GM13977 (cell line): ENCODE results near the gene ZBED4.

Experiments used
- DNase-seq: peaks from one replicate; pipeline ENCODE4 v3.0.0; 2012; ENCODE audit warnings: low spot score
- in situ Hi-C: fragments of 300-500 bp; cut with MboI; formaldehyde crosslinking; loops from one replicate; pipeline ENCODE4 v1.12.0; 2022; ENCODE audit warnings: low sequenced_read_pairs, low pct_unique_long_range_greater_than_20kb, mixed read lengths, inconsistent platforms; ENCODE audit not compliant: unreplicated experiment
- TF ChIP-seq, protein P1 (sequence below): IDR thresholded peaks from 2 replicates; pipeline ENCODE4 v1.5.1; 2012; ENCODE audit warnings: mild to moderate bottlenecking, control low read depth; ENCODE audit not compliant: insufficient read depth; ENCODE audit errors: extremely low read depth, missing control alignments

ZBED4 gene

DNA sequence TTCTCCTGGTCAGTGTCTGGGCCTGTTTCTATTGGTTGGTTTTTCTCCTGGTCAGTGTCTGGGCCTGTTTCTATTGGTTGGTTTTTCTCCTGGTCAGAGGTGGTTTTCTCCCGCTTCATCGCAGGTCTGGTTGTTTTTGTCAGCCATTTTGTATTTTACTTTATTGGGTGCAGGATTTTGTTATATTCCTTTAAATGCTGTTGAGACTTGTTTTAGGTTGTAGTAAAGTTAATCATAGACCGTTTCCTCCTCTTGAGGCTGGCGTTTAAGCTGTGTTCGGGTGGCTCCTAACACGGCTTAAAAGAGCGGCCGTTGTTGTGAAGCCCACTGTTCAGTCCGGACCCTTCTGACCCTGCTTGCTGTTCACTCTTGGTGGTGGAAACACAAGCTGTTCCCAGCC, 26.2 kb downstream of the ZBED4 start:
- in situ Hi-C loops = no loop called here

DNA sequence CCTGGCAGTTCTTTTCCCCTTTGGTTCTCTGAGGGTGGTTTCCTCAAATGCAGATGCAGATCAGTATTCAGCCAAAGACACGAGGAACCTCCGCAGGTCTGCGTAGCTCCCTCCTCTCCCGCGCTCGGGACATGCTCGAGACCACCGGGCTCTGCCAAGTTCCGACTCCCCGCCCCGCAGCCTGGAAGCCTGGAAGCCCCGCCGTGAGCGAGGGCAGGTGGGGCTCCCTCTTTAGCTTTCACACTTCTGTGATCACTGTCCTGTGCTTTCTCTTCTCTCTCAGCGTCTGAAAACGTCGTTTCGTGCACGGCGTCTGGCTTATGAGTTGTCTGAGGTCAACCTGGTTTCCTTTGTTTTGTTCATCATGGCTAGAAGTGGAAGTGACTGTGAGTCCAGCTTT, 26.6 kb downstream of the ZBED4 start:
- TF ChIP-seq, protein P1, sequence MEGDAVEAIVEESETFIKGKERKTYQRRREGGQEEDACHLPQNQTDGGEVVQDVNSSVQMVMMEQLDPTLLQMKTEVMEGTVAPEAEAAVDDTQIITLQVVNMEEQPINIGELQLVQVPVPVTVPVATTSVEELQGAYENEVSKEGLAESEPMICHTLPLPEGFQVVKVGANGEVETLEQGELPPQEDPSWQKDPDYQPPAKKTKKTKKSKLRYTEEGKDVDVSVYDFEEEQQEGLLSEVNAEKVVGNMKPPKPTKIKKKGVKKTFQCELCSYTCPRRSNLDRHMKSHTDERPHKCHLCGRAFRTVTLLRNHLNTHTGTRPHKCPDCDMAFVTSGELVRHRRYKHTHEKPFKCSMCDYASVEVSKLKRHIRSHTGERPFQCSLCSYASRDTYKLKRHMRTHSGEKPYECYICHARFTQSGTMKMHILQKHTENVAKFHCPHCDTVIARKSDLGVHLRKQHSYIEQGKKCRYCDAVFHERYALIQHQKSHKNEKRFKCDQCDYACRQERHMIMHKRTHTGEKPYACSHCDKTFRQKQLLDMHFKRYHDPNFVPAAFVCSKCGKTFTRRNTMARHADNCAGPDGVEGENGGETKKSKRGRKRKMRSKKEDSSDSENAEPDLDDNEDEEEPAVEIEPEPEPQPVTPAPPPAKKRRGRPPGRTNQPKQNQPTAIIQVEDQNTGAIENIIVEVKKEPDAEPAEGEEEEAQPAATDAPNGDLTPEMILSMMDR = no peak
- DNase-seq = peak; percentile 71
- in situ Hi-C loops = no loop called here

More for the DNA sequence above, 26.2 kb downstream of the ZBED4 start:
- TF ChIP-seq, protein P1 = no peak
- no peak for DNase-seq

DNA sequence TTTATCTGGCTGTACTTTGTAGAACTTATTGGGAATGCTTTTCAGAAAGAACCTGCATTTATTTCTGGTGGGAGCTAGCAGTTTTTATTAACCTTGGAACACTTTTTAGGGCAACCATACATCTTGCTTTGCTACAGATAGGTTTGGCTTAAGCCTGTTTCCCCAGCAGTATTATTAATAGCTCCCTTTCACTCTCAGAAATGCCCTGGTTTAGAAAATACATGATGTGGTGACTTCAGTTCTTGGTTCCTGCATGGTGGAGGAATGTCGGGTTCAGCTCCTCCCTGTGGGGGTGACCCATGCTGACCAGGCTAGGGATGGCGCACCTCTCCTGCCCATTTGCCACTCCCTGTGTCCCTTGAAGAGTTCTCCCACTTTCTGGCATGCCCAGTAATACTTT, 28.2 kb downstream of the ZBED4 start:
- in situ Hi-C loops = no loop called here
- DNase-seq = peak; percentile 48
- TF ChIP-seq, protein P1 = no peak

DNA sequence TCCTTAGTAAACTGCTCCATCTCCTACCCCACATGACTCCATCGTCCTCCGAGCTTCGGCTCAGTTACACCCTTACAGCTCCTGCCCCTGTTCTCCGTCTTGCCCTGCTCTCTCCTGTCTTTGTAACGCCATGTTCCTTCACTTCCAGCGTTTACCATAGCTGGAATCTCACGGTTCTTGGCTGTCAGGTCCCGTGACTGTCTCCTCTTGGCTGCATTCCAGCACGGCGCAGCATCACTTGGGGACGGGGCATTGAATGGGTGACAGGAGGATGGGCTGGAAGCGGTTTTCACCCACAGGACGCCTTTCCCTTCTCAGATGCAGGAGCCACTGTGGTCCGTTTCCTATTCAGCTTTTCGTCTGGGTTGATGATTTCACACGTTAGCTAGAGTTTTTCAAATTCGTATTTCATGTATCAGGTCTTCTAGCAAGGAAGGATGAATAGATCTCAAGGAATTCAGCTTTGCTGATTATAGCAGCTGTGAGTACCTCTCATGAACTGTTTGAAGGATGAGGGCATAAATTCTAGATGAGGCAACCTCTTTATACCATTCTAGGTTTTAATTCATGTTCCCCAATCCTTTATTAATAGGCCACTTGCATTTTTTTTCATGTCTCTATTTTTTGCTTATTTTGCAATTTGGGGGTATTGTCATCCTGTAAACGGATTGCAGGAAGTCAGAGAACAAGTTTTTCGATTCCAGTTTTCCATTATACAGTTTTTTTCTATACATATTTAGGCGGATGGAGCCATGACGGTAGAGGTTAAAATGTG, 29.1 kb downstream of the ZBED4 start:
- no peak for DNase-seq
- in situ Hi-C loops = no loop called here
- TF ChIP-seq, protein P1 = no peak

DNA sequence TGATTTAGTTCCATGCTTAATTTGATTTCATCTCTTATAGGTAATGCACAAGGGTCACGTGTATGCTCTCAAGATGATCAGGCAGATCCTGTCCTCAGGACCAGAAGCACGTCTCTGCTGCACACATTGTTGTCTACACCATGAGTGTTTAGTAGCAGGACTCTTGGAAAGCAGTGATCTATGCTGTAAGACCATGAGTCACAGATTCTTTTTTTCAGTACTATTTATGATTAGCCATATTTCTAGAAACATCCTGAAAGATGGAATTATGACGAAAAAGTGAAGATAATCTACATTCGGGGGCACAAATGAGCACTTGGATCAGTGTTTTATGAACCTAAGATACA, 29.6 kb downstream of the ZBED4 start:
- no peak for DNase-seq
- TF ChIP-seq, protein P1 = no peak
- in situ Hi-C loops = no loop called here

DNA sequence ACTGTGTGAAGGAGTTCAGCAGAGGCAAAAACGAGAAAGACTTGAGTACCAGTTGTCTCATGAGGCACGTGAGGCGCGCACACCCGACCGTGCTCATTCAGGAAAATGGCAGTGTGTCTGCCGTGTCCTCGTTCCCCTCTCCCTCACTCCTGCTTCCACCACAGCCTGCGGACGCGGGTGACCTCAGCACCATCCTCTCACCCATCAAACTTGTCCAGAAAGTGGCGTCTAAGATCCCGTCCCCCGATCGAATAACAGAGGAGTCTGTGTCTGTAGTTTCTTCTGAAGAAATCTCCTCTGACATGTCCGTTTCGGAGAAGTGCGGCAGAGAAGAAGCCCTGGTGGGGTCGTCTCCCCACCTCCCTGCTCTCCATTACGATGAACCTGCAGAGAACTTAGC, 30.4 kb downstream of the ZBED4 start:
- in situ Hi-C loops = no loop called here
- DNase-seq = no peak

More for the DNA sequence above, 30.4 kb downstream of the ZBED4 start:
- TF ChIP-seq, protein P1 = no peak
